SK-N-SH (cell line): Measurements from ENCODE around the gene PCSK5.

Experiments used
- NRF1 ChIP-seq: IDR thresholded peaks from 2 replicates; pipeline ENCODE4 v1.6.1; 2012; ENCODE audit warnings: low read depth, mild to moderate bottlenecking, low read length
- RXRA ChIP-seq: IDR thresholded peaks from 2 replicates; pipeline ENCODE4 v1.4.0; 2012; ENCODE audit warnings: low read depth, mild to moderate bottlenecking, borderline replicate concordance
- USF2 ChIP-seq: fragments of 150-350 bp; IDR thresholded peaks from 2 replicates; pipeline ENCODE4 v1.6.1; 2017; ENCODE audit warnings: antibody characterized with exemption, low read length, low read depth, borderline replicate concordance
- TF ChIP-seq, protein P1 (sequence below): IDR thresholded peaks from 2 replicates; pipeline ENCODE4 v1.4.0; 2012; ENCODE audit warnings: low read depth

GRCh38 chr9:75990156-75990555 is 99.7 kb downstream of the PCSK5 start:
- TF ChIP-seq USF2 (no peak), NRF1 (no peak), RXRA (no peak)
- TF ChIP-seq, protein P1, sequence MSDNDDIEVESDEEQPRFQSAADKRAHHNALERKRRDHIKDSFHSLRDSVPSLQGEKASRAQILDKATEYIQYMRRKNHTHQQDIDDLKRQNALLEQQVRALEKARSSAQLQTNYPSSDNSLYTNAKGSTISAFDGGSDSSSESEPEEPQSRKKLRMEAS = no peak
